Body of pancreas (tissue), 4 donors: ENCODE data around the gene PTPRD. TPM values are rescaled to one million over a fixed set of nuclear protein-coding genes. Genes with fewer than 3 reads are reported as not detected.

Source experiments
- ATAC-seq: fragments of 150-250 bp; one replicate; pipeline ENCODE4 v1.9.1; 2016
- DNase-seq, 4 donors: peaks; one replicate each; pipeline ENCODE4 v3.0.0-alpha.2; 2019
- H3K27ac ChIP-seq, 4 donors: fragments of 200-600 bp; sonication (generic); 1 replicate in 3 of 4; 2 replicates in 1 of 4; pipeline versions ENCODE4 v1.5.1 to v1.6.1; 2016 to 2019; ENCODE audit warnings: mild to moderate bottlenecking in 1 of 4, mixed read lengths in 1 of 4, moderate library complexity in 1 of 4
- H3K27me3 ChIP-seq, 2 donors: fragments of 200-600 bp; sonication (generic); one replicate each; pipeline ENCODE4 v1.6.0; 2016; ENCODE audit warnings: mild to moderate bottlenecking in 1 of 2
- H3K36me3 ChIP-seq, 2 donors: fragments of 200-600 bp; sonication (generic); replicated peaks in 1 of 2; 2 replicates each; pipeline ENCODE4 v1.5.1; 2016; ENCODE audit warnings: low read depth in 2 of 2; ENCODE audit not compliant: insufficient read depth in 1 of 2
- H3K4me1 ChIP-seq: fragments of 200-600 bp; sonication (generic); one replicate; pipeline ENCODE4 v1.6.0; 2016
- H3K4me3 ChIP-seq, 2 donors: fragments of 200-600 bp; sonication (generic); 1 replicate in 1 of 2; 2 replicates in 1 of 2; pipeline ENCODE4 v1.5.1; 2016 to 2019
- H3K9me3 ChIP-seq, 3 donors: fragments of 200-600 bp; sonication (generic); 1 replicate in 2 of 3; 2 replicates in 1 of 3; pipeline ENCODE4 v1.5.1; 2016
- POLR2A ChIP-seq, 3 donors: fragments of 450-650 bp; IDR thresholded peaks; one replicate each; pipeline ENCODE4 v1.6.1; 2016; ENCODE audit warnings: antibody characterized with exemption in 3 of 3, mild to moderate bottlenecking in 2 of 3
- WGBS, 2 donors: methylation state at CpG; one replicate each; pipeline ENCODE4 v1.1.5; 2017; 5-methylcytosine and 5-hydroxymethylcytosine counted together
- intact Hi-C: fragments of 100-400 bp; cut with DNase I; formaldehyde crosslinking; loops from one replicate; pipeline ENCODE4 v1.15.1; 2023
- total RNA-seq, 2 donors: library from RNA; depleted of rRNA; stranded (reverse); fragments of >200 nt; gene quantifications; one replicate each; pipeline ENCODE4 v1.1.0, GENCODE V29; 2016
- TF ChIP-seq, protein P1 (sequence below), 7 experiments: fragments of 450-650 bp in 4 of 7; fragments of 200-600 bp in 3 of 7; sonication (generic) in 3 of 7; IDR thresholded peaks; one replicate each; pipeline ENCODE4 v1.5.1; 2016 to 2019; ENCODE audit warnings: antibody characterized with exemption in 7 of 7

The PTPRD gene
- total RNA-seq, 2 donors from 2014 or later: 4.3 to 4.9 TPM

DNA sequence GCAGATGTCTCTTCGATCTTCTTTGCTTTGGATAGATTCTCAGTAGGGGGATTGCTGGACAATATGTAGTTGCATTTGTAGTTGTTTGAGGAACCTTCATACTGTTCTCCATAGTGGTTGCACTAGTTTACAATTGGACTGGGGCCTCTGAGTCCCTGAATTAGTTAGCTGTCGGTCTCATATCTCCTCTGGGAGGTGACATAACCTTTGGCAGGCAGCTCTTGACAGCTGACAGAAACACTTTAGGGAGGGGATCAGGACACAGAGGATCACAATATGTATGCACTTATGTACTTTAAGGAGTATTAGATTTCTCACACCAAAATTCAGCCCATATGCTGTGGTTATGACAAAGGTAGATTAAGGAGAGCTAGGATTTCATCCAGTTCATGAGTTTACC lies 1533.3 kb downstream of the PTPRD start:
- H3K27ac ChIP-seq: no peak overlapping the region
- no peaks in the 10 kb centered on the region for H3K4me1 ChIP-seq
- H3K27me3 ChIP-seq: no peaks in the 10 kb centered on the region
- WGBS, 2 donors: 52 to 76% methylated on average over 2 of the region's 2 CpGs
- no peaks in the 10 kb centered on the region for H3K9me3 ChIP-seq
- H3K4me3 ChIP-seq: no peak overlapping the region
- intact Hi-C loops: no loop called here
- ATAC-seq (no peak), DNase-seq (no peak)
- no peak for TF ChIP-seq POLR2A (IDR thresholded peaks at IDR 0.05)
- TF ChIP-seq, protein P1, sequence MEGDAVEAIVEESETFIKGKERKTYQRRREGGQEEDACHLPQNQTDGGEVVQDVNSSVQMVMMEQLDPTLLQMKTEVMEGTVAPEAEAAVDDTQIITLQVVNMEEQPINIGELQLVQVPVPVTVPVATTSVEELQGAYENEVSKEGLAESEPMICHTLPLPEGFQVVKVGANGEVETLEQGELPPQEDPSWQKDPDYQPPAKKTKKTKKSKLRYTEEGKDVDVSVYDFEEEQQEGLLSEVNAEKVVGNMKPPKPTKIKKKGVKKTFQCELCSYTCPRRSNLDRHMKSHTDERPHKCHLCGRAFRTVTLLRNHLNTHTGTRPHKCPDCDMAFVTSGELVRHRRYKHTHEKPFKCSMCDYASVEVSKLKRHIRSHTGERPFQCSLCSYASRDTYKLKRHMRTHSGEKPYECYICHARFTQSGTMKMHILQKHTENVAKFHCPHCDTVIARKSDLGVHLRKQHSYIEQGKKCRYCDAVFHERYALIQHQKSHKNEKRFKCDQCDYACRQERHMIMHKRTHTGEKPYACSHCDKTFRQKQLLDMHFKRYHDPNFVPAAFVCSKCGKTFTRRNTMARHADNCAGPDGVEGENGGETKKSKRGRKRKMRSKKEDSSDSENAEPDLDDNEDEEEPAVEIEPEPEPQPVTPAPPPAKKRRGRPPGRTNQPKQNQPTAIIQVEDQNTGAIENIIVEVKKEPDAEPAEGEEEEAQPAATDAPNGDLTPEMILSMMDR (IDR thresholded peaks at IDR 0.05): no peak
- no peaks in the 10 kb centered on the region for H3K36me3 ChIP-seq

GRCh38 chr9:9078301-9078700 lies 1534.5 kb downstream of the PTPRD start:
- no peaks in the 10 kb centered on the region for H3K4me1 ChIP-seq
- intact Hi-C loops: no loop called here
- 51 to 58% methylated on average over 1 of the region's 1 CpG for WGBS, 2 donors
- no peak for ATAC-seq
- H3K27ac ChIP-seq: no peak overlapping the region
- no peak for DNase-seq
- no peaks in the 10 kb centered on the region for H3K9me3 ChIP-seq
- H3K27me3 ChIP-seq: no peaks in the 10 kb centered on the region
- TF ChIP-seq POLR2A (IDR thresholded peaks at IDR 0.05): no peak
- TF ChIP-seq, protein P1 (IDR thresholded peaks at IDR 0.05): no peak
- H3K4me3 ChIP-seq: no peak overlapping the region
- no peaks in the 10 kb centered on the region for H3K36me3 ChIP-seq

DNA sequence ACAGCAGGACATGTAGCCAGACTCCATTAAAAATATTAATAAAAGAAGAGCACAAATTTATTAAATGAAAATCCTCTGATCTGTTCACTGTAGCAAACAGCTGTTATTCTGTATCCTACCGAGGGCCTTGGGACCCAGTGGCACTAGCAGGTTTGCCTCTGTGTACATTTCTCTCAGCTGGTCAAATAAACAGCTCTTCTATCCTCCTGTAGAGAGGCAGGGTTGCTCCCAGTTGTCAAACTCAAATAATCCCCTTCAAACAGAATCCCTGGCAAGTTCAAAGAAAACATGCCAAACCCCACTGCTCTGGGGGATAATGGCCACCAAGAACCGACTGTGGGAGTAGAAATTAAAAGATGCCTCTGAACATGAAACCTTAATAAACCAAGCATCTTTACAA lies 1551.2 kb downstream of the PTPRD start:
- 9 to 18% methylated on average over 2 of the region's 2 CpGs for WGBS, 2 donors
- no peaks in the 10 kb centered on the region for H3K27me3 ChIP-seq
- TF ChIP-seq, protein P1 (IDR thresholded peaks at IDR 0.05): no peak
- TF ChIP-seq POLR2A (IDR thresholded peaks at IDR 0.05): no peak
- no peaks in the 10 kb centered on the region for H3K4me1 ChIP-seq
- no peaks in the 10 kb centered on the region for H3K9me3 ChIP-seq
- intact Hi-C loops: no loop called here
- no peak overlapping the region for H3K4me3 ChIP-seq
- no peak overlapping the region for H3K27ac ChIP-seq
- no peak for DNase-seq
- no peaks in the 10 kb centered on the region for H3K36me3 ChIP-seq
- no peak for ATAC-seq

DNA sequence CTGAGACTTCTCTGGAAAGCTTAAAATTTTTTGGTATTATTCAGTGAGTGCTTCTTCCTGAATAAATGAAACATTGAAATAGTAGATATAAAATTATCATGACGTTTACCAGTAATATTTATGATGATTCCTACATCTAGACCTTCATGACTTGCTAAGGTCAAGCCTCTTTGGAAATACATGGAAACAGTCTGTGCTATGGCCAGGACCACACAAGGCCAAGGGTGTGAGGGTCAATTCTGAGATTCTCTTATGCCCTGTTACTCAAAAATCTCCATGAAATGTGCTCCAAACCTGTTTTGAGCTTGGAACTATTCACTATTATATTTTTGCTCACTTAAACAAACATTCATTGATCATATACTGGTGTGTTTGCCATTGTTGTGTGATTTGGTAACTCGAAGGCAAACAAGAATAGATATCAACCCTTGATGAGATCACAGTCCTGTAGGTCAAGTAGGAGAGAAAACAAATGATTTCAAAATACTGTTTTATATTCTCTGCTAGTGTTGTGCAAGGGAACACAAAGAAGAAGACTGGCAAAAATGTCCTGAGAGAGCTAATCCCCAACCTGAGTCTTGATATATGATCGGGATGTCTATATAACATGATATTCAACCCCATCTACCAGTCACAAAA lies 1558.3 kb downstream of the PTPRD start:
- Histone ChIP-seq H3K27me3 (no peaks in the 10 kb centered on the region), H3K4me1 (no peaks in the 10 kb centered on the region), H3K27ac (no peak overlapping the region), H3K36me3 (no peaks in the 10 kb centered on the region), H3K4me3 (no peak overlapping the region), H3K9me3 (no peaks in the 10 kb centered on the region)
- WGBS, 2 donors: 45 to 51% methylated on average over 3 of the region's 3 CpGs
- TF ChIP-seq, protein P1 (IDR thresholded peaks at IDR 0.05): no peak
- intact Hi-C loops: no loop called here
- DNase-seq (no peak), ATAC-seq (no peak)

DNA sequence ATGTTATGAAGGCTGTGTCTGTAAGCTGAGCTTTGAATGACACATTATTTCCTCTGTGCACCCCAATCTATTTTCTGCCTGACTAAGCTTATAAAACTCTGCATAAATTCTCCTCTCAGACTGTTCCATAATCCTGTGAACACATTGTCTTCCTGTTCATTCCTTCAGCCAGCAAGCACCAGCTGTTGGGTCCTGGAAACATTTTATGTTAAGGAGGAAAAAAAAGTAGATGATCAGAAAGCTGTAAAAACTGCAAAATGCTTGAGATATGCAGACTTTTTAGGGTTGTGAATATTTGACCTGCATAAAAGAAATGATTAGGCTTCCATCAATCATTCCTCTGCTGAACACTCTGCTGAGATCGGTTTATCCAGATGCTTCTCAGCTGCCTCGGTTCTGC lies 1567.2 kb downstream of the PTPRD start:
- H3K36me3 ChIP-seq: no peaks in the 10 kb centered on the region
- no peak overlapping the region for H3K27ac ChIP-seq
- no peaks in the 10 kb centered on the region for H3K27me3 ChIP-seq
- H3K9me3 ChIP-seq: no peaks in the 10 kb centered on the region
- ATAC-seq (no peak), DNase-seq (no peak)
- H3K4me1 ChIP-seq: no peaks in the 10 kb centered on the region
- WGBS, 2 donors: 26 to 27% methylated on average over 2 of the region's 2 CpGs
- intact Hi-C loops: no loop called here
- TF ChIP-seq POLR2A (IDR thresholded peaks at IDR 0.05): no peak
- TF ChIP-seq, protein P1 (IDR thresholded peaks at IDR 0.05): no peak
- H3K4me3 ChIP-seq: no peak overlapping the region
